HG03520 (cell line): ENCODE measurements around the gene THBS1.

ENCODE experiments used
- ATAC-seq: cut with Tn5 transposase; IDR thresholded peaks from one replicate; pipeline ENCODE4 v1.9.1; 2021; ENCODE audit warnings: mild to moderate bottlenecking, moderate library complexity; ENCODE audit not compliant: unreplicated experiment

Gene THBS1

DNA sequence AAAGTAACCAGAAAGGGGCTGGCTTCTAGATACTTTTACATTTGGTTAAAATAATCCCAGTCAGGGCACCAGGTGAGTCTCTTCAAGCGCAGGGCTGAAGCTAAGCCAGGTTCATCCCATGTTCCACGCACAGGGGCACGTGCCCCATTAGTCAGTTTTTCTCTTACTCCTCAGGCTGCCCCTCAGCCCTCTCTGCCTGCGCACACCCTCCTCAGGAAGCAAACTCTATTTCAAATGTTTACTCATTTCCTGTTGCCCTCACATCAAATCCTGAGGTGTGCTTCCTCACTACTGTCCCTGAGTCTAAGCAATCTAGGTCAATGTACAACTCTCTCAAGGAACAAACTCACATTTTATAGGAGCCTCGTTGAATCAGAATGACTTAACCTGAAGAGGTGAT is 48.5 kb downstream of the THBS1 start:
- no peak for ATAC-seq

DNA sequence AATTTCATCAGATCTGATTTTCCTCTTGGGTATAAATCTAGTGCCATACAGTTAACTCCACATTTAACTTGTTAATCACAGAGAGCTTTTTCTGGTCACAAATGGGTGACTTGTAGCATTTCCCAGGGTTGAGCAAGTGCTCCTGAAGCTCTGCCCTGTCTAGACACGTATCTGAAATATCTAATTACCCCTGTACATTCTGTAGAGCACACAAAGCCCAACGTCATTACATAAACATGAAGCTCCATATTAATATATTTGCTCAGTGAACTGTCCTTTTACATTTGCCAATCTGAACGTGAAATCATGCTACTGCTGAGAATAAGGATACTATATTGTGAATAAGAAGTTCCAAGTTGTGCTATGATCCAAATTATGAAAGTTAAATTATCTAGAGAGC is 49.0 kb downstream of the THBS1 start:
- no peak for ATAC-seq

DNA sequence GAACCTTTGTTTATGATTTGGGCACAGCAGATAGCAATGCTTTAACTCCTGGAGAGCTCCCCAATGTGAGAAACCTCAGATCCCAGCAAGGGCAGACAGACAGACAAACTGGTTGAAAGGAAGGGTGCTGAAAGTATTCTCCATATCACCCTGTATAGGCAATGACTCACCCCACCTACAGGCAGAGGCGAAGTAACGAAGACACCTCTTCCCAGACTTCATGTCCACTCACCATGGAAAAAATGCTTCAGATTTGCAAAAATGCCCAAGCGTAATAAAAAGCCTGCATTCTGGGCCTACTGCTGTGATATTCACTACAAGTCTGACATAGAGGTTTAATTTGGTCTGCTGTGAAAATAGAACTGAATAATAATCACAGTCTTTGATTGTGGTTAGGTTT is 50.5 kb downstream of the THBS1 start:
- ATAC-seq: no peak

DNA sequence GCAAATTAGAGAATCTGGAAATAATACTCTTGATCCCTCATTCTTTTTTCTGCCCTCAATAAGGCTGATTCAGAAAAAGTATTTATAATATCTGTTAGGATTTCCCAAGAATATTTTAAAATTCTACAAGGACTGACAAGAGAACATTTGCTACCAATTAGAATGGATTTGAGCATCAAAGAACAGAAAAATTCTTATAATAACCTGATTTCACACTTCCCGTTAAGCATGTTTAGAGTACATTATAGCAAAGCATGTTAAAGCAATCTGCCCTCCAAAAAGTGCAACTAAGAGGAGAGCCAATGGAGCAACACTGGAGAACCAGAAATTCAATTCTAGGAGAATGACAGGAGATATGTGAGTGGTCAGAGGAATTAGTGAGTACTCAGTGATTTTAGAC is 57.2 kb downstream of the THBS1 start:
- ATAC-seq: no peak

DNA sequence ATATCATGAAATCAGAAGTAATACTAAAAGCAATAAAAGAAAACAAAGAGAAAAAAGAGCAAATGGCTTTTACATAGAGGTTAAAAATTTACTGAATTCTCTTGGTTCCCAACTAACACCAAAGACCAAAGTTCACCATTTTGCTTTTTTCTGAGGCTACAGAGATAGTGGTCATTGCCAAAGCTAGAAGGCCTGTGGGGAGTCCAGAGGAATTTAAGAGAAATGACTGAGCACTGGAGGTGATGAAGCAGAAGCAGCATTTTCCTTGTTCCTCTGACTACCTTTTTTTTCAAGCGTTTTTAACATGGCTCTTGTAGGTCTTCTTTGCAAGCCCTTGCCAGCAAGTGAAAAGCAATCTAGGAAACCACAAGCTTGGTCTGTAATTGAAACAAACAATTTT is 58.2 kb downstream of the THBS1 start:
- ATAC-seq: no peak

DNA sequence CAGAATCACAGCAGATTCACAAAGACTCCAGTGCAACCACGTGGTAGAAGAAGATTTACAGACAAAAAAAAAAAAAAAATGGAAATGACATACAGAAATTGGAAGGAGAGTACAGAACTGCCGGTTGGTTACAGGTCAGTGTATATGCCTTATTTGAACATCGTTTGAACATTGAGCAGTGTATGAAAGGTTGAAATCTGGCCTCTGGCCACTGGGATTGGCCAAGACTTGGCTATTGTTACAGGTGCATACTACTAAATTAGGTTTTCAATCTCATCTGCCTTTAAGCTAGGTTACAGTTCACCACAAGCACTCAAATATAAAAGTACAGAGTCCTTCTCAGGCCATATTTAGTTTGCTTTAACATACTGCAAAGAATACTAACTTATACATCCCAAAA is 59.8 kb downstream of the THBS1 start:
- no peak for ATAC-seq

DNA sequence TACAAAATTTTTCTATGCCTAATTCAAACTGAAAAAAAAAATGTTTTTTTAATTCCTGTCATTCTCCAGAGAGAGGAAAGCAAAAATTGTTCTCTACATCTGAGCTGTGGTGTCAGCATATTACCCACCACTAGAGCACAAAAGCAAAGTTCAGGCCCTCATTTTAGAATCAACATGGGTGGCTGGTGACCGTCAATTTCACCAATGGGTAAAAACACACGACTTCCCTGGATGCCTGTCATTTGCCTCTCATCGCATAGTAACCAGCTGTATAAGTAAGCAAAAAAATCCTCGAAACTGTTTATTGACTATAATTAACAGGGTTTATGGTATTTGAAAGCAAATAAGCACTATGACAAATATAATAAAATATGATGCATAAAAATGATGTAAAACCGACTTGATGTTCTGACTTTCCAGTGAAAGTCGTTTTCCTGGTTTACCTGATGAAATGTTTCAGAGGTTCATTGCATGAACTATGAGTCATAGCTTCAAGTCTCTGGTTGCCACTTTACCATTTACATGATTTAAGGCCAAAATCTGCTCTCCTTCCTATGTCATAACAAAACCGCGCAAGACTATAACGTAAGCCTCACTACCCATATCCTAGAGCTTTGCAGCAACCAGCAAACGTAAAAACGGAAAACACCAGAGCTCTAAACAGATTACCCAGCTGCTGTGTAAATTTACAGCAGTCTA is 60.5 kb downstream of the THBS1 start:
- ATAC-seq: no peak

DNA sequence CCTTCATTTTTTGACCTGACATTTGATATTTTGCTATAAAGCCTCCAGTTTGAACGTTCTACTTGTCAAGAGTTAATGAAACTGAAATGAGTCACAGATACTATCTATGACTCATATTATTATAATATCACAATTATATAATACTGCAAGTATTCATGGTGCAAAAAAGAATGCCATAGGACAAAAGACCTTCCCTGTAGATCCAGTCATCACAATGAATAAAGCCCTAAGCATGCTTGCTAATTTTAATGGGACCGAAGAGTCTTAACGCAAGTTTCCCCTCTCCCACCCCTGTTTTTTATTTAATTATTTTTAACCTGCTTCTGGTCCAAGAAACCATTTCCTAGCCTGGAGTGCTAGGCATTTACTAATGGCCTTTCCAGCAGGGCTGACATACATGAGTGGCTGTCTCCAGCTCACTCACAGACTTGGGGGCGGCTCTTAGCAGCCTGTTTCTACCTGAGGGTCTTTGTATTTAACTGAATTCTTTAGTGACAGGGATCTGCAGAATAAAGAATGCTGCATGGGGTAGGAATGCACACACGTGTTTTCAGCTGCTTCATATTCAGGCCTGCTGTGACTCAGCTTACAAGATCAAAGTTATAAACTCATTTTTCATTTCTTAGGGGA is 61.2 kb downstream of the THBS1 start:
- ATAC-seq: no peak

DNA sequence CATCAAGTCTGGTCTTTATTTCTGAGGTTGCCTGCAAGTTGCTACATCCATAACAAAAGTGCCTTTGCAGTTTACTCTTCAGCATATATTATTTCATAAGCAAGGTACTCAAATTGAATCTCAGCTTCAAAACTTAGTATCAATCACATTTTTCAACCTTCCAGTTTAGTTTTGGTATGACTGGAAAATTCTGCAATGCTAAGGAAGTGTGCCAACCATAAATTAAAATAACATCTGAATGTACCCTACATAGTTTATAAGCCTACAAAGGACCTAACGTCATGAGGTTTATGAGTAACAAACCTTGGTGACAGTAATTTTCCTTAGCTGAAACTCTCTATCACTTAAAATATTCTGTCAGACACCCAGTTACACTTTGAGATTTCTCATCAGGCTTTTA is 62.8 kb downstream of the THBS1 start:
- no peak for ATAC-seq

DNA sequence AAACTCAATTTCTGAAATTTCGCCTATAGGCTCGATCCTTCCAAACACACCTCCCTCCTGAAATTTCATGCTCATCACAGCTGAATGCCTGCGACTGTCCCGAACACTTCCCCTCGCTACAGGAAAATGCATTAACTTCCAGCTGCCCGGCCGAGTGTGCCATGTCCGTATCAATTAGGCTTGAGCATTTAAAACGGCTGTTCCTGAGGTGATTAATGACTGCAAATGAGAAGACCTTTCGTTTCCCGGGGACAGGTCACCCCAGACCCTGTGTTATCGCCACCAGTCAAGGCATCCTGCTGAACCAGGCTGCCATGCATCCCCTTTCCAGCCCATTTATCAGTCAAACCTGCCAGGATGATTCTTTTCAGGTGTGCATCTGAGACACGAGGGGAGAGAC is 63.3 kb downstream of the THBS1 start:
- no peak for ATAC-seq

DNA sequence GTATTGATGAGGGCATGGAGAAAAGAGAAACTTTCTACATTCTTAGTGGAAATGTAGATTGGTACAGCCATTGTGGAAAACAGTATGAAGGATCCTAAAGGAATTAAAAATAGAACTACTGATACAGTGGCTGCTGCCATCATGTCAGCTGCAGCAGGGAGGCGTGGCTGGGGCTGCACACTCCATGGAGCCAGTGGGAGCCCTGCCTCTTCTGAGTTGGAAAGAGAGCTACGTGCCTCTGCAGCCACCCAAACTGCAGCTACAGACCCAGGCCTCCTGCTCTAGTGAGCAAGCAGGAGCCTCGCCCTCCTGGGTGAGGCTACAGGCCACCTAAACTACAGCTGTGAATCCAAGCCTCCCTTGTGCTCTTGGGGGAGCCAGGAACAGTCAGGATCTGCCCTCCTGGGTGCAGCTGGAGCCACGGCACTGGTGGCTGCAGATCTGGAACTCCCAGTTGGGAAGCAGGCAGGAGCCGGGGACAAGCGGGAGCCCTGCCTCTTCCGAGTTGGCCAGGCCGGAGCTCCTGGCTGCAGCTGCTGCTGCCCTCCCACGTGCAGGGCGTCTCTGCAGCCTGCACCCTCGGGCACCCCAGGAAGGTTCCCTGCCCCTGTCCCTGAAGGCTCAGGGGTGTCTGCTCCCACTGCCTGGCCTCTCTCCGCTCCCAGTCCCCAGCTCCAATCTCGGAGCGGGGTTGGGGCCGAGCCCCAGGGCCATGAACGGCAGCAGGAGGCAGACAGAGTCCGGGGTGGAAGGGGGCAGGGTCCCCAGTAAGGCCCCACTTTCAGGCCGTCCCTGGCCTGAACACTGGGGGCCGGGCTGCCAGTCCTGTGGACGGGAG is 64.5 kb downstream of the THBS1 start:
- no peak for ATAC-seq

DNA sequence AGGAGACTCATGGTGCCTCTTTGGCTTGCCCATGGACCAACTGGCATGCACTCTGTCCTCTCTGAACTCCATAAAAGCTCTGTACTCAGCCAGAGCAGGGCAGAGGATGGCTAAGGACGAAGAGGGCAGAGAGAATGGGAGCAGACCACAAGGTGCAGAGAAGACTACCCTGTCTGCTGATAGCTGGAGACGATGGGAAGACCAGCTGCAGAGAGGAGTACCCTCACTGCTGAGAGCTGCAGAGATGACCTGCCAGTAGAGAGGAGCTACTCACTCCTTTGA is 65.0 kb downstream of the THBS1 start:
- no peak for ATAC-seq

DNA sequence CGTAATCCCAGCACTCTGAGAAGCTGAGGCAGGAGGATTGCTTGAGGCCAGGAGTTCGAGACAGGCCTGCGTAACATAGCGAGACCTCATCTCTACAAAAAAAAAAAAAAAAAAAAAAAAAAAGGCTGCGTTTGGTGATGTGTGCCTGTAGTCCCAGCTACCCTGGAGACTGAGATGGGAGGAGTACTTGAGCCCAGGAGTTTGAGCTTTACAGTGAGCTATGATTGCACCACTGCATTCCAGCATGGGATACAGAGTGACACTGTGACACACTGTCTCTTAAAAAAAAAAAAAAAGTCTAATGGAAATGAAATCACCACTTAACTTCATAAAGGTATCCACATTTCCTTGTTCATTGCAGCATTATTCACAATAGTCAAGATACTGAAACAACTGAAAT is 65.5 kb downstream of the THBS1 start:
- ATAC-seq: no peak
